ENCODE measurements around the gene PFN1.

The PFN1 gene

DNA sequence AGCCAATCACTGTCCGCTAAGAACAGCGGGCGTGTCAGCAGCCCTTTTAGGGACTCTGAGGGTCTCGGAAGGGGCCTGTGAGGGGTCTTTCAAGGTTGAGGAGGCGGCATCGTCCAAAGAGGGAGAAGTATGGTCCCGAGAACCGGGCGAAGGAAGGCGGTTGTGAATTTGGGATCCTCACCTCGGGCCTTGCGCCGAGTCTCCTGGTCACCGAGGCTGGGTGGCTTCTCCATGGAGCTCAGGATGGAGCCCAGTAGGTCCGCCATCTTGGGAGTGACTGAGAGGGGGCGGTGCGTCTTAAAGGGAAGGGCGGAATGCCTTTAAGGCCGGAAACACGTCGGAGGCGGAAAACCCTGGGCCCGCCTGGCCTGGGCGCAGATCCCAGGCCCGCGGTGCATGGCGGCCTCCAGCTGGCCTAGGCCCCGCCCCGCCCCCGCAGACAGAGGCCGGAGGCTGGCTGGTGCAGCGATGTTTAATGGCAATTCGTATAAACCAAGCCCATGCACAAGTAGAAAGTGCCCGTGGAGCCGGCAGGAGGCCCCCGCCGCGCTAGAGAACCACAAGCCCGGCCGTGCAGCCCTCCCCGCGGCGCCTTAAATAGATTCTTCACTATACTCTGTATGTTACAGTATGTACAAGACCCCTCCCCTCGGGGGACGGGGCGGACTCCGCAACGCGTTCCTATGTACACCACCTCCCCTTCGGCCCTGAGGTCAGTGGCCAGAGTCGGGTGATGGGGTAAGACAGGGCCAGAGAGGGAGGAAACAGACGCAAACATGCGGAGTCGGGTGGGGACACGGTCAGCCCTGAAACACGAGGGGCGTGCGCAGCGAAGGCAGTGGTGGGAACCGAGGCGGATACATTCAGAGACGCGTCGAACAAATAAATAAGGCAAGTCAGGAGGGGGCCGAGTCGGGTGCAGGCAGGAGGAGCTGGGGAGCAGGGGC, 19.5 kb upstream of the PFN1 start, which contains the start of gene SPAG7:
SPAG7 (minus strand) TSS at position 279 of the 947 bp plus-strand sequence; CDS start at position 266, 13 bp downstream.
- DNase-seq (ENCODE audit: low read depth in 2 of 2, low spot score in 1 of 2), result peak; percentile 85 to 89

DNA sequence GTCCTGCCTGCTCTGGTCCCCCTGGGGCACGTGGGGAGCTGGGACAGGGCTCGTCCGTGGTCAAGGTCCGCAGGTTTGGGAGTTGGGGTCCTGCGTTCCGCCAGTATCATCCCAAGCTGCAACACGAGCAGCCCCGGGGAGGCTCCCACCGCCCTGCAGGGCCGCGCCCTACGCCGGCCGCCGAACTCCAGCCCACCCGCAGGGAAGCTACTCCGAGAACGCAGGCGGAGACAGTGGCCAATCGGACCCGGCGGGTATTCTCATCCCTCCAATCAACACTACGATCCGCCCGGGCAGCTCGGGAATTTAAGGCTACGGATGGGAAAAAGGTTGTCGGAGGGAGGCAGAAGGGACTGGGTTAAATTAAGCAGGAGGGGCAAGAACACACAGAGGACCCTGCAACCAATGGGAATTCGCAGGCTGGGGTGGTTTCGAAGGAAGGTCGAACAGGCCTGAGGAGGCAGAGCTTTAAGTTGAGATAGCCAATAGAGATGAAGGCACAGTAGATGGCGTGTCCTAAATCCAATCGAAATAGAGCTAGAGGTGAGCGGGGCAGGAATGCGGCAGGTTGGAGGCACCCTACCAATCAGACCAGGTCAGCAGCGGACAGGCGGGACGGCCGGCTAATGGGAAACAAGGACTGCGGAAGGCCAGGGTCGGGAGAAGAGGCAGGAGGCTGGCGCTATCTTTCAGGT, 18.7 kb upstream of the PFN1 start:
- DNase-seq (ENCODE audit: low read depth in 2 of 2, low spot score in 1 of 2), result peak; percentile 77 to 90

DNA sequence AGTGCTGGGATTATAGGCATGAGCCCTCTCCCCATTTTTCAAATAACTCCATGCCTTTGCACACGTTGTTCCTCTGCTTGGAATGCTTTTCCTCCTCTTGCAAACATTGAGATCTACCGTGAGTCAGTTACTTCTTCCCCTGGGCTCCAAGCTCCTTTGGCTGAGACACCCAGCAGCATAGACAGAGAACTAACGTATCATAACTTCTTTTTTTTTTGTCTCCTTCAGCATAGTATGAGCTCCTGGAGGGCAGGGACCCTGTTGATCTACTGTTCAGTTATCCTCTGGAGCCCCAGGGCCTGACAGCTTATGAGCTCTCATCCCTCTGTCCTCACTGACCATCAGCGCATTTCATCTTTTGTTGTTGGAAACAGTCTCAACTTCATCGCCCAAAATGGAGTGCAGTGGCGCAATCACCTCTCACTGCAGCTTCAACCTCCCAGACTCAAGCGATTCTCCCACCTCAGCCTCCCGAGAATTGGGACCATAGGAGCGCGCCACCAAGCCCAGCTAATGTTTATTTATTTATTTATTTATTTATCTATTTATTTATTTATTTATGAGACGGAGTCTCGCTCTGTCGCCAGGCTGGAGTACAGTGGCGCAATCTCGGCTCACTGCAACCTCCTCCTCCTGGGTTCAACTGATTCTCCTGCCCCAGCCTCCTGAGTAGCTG, 17.1 kb upstream of the PFN1 start:
- DNase-seq (ENCODE audit: low read depth in 2 of 2, low spot score in 1 of 2), result no peak

DNA sequence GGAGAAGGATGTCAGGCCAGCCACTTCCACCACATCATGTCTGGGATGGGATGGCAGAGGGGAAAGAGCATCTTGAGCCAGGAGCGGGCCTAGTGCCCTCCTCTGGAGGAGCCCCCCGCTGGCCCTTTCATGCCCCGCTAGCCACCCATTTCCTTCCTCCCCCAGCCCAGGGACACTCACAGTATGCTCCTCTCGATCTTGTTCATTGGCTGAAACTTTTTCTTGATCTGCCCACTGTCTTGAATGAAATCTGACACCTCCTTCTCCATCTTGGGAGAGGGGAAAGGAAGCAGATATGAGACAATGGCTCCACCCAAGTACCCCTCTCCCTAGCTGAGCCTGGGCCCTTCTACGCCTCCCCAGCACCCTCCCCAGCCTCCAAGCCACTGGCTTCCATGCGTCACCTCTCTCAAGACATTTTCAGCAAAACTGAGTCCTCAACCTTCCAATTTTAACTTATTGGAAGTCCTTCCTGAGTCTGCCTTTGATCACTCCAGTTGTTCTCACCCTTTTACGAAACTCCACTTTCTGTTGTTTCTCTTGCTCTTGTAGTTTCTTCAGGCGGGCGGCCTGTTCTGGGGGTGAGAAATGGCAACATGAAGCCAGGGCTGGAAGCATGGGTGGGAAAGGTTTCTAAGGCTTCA, 12.1 kb upstream of the PFN1 start:
- no peak for DNase-seq (ENCODE audit: low read depth in 2 of 2, low spot score in 1 of 2)

DNA sequence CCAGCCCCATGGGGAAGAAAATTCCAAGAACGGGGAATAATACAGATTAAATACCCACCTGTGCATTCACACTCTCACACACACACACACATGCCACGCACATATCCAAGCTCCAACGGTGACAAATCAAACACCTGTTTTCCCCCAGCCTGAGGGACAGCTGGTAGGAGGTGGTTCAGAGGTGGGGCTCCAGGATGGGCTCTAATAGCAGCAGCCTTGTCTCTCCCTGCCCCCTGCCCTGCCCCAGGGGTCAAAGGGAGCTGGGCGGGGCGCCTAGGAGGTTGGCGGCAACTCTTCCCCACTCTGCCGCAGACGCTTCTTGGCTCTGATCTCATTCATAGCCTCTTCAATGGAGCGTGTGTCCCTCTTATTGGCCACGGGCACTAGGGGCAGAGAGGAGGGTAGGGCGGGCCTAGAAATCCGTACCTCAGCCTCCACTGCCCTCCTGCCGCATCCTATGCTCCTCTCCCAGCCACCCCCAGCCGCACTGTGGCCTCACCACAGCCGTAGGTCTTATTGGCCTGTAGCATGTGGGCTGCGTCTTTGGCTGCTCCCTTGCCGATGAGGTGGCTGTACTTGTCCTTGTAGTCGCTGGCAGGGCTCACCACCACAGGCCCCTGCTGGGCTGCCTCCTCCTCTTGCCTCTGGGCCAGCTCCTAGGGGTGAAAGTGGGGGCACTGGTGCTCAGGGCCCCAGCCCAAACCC, 11.1 kb upstream of the PFN1 start:
- no peak for DNase-seq (ENCODE audit: low read depth in 2 of 2, low spot score in 1 of 2)

DNA sequence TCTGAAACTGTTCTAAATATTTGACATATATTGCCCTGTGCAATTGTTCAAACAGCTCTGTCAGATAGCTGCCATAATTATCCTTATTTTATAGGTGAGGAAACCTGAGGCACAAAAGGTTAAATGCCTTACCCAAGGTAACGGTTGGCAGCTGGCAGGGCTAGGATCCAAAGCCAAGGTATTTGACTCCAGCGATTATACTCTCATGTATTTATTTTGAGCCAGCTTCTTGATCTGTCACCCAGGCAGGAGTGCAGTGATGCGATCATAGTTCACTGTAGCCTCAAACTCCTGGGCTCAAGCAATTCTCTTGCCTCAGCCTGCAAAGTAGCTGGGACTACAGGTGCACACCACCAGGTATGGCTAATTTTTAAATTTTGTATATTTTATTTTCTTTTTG, 9.8 kb upstream of the PFN1 start:
- DNase-seq (ENCODE audit: low read depth in 2 of 2, low spot score in 1 of 2), result no peak

DNA sequence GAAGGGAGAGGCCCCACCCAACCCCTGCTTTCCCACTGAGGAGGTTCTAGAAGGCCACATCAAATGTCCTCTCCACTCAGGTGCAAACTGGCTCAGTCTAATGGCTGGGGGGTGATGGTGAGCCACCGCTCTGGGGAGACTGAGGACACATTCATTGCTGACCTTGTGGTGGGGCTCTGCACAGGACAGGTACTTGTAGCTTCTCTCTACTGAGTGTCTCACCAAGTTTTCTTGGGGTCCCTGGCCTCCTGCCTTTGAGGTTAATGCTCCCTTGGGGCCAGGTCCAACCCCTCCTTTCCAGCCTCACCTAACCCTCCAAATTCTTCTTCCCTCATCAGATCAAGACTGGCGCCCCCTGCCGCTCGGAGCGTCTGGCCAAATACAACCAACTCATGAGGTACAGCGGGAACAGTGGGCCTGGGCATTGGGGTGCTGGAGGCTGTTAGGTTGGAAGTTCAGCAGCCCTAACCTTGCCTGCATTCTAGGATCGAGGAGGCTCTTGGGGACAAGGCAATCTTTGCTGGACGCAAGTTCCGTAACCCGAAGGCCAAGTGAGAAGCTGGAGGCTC, 8.2 kb upstream of the PFN1 start:
- no peak for DNase-seq (ENCODE audit: low read depth in 2 of 2, low spot score in 1 of 2)

DNA sequence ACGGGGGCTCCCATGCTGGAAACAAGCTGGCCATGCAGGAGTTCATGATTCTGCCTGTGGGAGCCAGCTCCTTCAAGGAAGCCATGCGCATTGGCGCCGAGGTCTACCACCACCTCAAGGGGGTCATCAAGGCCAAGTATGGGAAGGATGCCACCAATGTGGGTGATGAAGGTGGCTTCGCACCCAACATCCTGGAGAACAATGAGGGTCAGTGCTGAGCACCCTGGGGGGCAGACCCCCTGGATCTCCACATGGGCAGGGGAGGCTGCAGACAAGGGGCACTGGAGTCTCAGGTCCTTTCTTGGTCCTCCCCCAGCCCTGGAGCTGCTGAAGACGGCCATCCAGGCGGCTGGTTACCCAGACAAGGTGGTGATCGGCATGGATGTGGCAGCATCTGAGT, 6.8 kb upstream of the PFN1 start:
- DNase-seq (ENCODE audit: low read depth in 2 of 2, low spot score in 1 of 2), result no peak

DNA sequence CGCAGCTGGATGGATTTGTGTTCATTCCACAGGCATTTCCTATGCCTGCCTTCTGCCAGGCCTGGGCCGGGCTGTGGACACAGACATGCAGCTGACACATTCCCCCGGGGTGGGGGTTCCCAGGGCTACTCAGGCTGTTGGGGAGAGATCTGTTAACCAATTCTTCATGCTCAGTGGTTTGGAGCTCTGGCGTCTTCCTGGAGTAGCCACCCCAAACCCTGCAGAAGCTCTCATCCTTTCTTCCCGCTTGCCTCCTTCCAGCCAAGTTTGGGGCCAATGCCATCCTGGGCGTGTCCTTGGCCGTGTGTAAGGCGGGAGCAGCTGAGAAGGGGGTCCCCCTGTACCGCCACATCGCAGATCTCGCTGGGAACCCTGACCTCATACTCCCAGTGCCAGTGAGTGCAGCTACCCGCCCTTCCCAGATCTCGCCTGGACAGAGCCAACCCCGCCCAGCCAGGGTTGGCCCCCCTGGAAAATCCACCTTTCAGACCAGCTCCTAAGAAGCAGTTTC, 5.2 kb upstream of the PFN1 start:
- no peak for DNase-seq (ENCODE audit: low read depth in 2 of 2, low spot score in 1 of 2)

DNA sequence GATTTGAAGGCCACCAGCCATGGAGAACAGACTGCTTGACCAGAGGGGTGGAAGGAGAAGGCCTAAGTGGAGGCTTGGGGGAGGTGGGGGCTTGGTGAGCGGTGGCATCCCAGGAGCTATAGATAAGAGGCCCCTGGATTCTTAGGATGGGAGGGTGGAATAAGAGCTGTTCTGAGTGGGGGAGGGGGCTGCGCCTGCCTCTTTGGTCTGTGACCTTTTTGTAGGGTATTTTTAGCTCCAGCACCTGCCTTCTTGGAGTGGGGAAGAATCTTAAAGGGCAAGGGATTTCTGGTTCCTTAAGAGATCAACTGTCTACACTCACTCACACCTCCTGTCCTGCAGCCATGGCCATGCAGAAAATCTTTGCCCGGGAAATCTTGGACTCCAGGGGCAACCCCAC, 3.2 kb upstream of the PFN1 start:
- DNase-seq (ENCODE audit: low read depth in 2 of 2, low spot score in 1 of 2), result no peak

DNA sequence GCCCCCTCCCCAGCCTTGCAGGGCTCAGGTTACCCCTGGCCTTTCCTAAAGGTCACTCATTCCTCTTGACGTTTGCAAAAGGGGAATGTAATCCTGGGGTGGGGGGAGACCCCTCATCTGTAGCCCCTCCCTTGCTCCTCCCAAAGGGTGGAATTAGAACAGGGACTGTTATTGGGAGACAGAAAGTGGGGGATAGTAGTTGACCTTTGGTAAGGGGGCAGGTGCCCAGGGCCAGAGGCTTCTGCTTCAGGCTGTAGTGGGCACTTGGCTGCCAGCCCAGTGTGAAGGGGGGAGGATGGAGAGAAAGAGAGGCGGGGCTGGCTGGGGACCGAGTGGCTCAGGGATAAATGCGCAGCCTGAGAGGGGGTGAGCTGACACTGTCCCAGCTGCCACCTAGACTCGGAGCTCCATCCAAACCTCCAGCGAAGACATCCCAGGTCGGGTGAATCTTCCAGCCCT, 2.4 kb upstream of the PFN1 start, which contains the start of gene ENO3:
ENO3 (plus strand) TSS at position 374 of the 459 bp plus-strand sequence. CDS start 711 bp downstream, outside the sequence.
- no peak for DNase-seq (ENCODE audit: low read depth in 2 of 2, low spot score in 1 of 2)

DNA sequence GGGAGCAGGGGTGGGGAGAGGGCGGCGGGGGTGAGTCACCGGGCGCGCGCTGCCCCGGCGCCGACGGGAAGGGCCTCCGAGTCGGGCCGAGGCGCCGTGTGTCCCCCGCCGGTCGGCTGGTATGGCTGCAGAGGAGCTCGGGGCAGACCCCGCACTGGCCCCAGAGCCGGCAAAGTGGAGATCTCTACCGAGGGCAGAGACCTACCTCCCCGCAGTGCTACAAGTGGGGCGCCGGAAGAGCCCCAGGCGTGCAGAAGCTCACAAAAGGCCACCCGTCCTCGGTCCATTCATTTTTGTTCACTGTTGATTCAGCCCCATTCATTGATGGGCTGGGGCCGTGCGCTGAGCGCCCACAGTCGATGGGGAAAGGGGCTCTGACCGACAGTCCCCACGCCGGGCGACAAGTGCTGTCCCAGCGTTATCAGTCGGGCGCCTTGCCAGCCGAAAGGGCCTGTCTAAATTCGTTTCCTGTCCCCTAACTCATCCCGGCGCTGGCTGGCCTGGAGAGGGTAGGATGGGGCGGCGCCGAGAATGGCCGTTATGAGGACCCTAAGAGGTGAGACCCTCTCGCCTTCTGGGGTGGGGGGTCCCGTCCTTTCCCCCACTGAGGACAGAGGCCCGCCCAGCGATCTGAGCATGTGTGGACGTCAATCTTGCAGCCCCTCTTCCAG, 1.9 kb upstream of the PFN1 start:
- DNase-seq (ENCODE audit: low read depth in 2 of 2, low spot score in 1 of 2), result no peak

DNA sequence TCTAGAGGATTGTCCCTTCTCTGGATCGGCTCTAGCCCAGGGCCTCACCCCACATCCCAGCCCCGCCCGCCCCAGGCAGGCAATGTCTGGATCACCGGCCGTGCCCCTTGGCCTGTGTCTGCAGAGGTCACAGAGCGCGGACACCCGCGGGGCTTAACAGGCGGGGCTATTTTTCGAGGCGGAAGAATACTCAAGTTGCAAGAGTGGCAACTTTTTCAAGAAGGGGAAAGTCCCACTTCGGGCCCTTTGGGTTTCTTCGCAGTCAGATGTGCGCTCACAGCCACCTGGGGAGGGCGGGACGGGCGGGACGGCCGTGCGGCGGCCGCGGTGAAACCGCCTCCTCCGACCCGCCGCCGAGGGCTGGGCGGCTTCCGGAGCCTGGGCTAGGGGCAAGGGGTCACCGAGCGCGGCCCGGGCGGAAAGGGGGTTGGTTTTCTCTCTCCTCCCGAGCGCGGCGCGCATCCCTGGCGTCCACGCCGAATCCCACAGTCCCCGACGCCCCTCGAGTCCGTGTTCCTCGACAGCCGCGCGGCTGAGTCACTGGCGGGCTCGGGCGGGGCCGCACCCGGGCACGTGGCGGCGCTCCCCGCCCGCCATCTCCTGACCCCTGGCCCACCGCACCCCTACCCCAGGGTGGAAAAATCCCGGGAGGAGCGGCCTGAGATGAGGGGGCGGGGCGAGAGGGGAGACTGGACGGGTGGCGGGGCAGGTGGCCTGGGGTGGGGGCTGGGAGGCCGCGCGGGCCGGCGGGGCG, 1.2 kb upstream of the PFN1 start:
- no peak for DNase-seq (ENCODE audit: low read depth in 2 of 2, low spot score in 1 of 2)

DNA sequence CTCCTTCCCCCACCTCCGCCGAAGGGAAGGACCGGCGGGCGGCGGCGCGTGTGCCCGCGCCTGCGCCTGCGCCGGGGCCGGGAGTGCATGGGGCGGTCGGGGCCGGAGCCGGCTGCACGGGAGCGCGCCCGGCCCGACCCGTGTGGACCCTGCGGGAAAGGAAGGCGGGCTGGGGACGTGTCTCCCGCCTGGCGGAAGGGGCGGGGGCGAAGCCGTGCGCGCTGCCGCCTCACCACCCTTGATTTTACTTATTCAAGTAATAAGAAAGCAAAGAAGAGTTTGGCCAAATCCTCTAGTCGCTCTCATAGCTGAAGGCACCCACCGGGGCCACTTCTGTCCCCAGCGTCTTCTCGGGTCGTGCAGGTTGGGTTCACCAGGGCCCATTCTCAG, 596 bp upstream of the PFN1 start:
- no peak for DNase-seq (ENCODE audit: low read depth in 2 of 2, low spot score in 1 of 2)

DNA sequence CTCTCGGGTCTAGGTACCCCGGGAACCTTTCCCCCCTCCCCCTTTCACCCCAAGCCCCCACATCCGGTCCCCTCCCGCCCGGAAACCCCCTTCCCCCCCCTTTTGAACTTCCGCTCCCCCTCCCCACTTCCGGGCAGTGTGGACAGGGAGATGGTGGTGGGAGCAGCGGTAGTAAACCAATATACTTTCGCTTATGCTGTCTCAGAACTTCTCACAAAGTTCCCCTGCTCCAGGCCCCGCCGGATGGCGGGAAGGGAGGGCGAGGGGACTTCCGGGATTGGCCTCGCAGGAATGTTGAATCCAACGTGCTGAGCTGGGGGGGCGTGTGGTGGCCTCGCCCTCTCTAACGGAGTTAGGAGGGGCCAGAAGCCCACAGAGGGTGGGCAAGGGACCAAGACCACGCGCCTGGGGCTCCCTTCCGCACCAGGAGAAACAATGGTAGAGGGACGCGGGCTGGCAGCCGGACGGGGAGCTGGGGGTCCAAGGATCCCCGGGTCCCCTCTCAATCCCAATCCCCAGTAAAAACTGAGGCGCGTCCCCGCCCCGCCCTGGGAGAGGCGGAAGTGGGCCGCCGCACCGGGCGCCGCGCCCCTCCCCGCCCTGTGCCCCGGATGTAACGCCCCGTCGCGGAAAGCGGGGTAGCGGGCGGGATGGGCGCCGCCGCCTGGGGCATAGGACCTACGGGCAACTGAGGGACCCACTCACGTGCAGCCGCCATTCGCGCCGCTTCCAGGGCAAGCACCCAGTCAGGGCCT, 742 bp downstream of the PFN1 start:
- no peak for DNase-seq (ENCODE audit: low read depth in 2 of 2, low spot score in 1 of 2)

DNA sequence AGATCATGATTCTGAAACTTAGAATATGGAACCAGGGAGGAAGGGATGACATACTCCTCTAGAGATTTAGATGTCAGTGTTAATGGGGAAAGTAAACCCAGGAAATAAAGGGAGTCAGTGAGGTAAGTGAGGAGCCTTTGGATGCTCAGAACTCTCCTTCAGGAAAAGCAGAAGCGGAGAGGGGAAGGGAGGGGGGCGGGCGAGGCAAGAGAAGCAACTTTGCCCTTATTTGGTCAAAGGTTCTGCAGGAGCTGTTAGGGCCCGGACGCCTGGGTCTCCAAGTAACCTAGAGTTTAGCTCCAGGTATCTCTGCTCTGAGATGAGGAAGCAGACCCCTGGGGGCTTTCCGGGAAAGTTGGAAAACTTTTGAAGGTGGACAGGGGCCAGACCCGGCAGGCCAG, 1.3 kb downstream of the PFN1 start:
- no peak for DNase-seq (ENCODE audit: low read depth in 2 of 2, low spot score in 1 of 2)

DNA sequence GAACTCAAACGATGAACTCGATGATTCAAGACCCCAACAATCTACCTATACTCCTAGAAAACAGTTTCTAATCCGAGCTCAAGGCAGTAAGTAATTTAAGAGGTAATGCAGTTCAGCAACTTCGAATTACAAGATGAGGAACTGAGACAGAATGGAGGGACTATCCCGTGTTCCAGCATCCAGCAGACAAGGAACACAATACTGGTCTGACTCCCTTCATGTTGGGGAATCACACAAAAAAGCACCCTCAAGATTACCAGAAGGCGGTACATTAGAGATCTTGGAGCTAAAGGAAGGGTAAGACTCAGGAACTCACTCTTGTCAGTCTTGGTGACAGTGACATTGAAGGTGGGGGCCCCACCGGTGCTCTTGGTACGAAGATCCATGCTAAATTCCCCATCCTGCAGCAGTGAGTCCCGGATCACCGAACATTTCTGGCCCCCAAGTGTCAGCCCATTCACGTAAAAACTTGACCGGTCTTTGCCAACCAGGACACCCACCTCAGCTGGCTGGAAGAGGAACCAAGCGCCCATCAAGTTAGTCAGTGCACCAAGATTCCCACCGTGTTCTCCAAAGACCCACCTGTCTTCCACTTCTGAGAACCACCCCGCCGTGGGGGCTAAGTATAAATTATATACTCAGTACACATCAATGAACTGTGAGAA, 1.9 kb downstream of the PFN1 start:
- no peak for DNase-seq (ENCODE audit: low read depth in 2 of 2, low spot score in 1 of 2)
